ENCODE data around the gene CA10.

GRCh38 chr17:52143542-52143941, 15.0 kb downstream of the CA10 start:
- TF ChIP-seq SMC3 (conservative IDR thresholded peaks at IDR 0.05; ENCODE audit: poor library complexity) (no peak), EZH2 (IDR thresholded peaks at IDR 0.05; ENCODE audit: borderline replicate concordance, insufficient read depth, low read length, poor library complexity, severe bottlenecking) (no peak), POLR2AphosphoS5 (IDR thresholded peaks at IDR 0.05) (no peak), CTCF (IDR thresholded peaks at IDR 0.05; ENCODE audit: poor library complexity, severe bottlenecking) (no peak), TAF1 (IDR thresholded peaks at IDR 0.05; ENCODE audit: low read depth) (no peak), EP300 (conservative IDR thresholded peaks at IDR 0.05; ENCODE audit: poor library complexity, severe bottlenecking) (no peak), MXI1 (conservative IDR thresholded peaks at IDR 0.05; ENCODE audit: poor library complexity, severe bottlenecking) (no peak)
